Sigmoid colon (tissue), 7 donors: ENCODE measurements around the gene TMEM207. TPM values are rescaled to one million over a fixed set of nuclear protein-coding genes. Genes with fewer than 3 reads are reported as not detected.

Experiments used
- DNase-seq: peaks from one replicate; pipeline ENCODE4 v3.0.0-alpha.2; 2019
- H3K27ac ChIP-seq, 4 donors: fragments of 200-600 bp; sonication (generic); one replicate each; pipeline ENCODE4 v1.5.1; 2016 to 2019; ENCODE audit warnings: mild to moderate bottlenecking in 1 of 4
- H3K27me3 ChIP-seq, 3 donors: fragments of 200-600 bp; sonication (generic); one replicate each; pipeline ENCODE4 v1.5.1; 2019; ENCODE audit warnings: mild to moderate bottlenecking in 1 of 3
- H3K36me3 ChIP-seq, 4 donors: fragments of 200-600 bp; sonication (generic); one replicate each; pipeline ENCODE4 v1.5.1; 2016 to 2019
- H3K4me1 ChIP-seq, 4 donors: fragments of 200-600 bp; sonication (generic); one replicate each; pipeline ENCODE4 v1.5.1; 2017 to 2019
- H3K4me3 ChIP-seq, 4 donors: fragments of 200-600 bp; sonication (generic); one replicate each; pipeline ENCODE4 v1.5.1; 2017 to 2019; ENCODE audit warnings: mild to moderate bottlenecking in 2 of 4, moderate library complexity in 1 of 4
- H3K9me3 ChIP-seq, 4 donors: fragments of 200-600 bp in 3 of 4; sonication (generic) in 3 of 4; one replicate each; pipeline versions ENCODE4 v1.5.1 to v1.6.1; 2013 to 2019
- EP300 ChIP-seq, 4 donors: sonication (generic); formaldehyde crosslinking; IDR thresholded peaks; one replicate each; pipeline ENCODE4 v1.6.1; 2017; ENCODE audit warnings: antibody characterized with exemption in 4 of 4
- POLR2A ChIP-seq, 2 donors: fragments of 450-650 bp; IDR thresholded peaks; one replicate each; pipeline ENCODE4 v1.6.1; 2016; ENCODE audit warnings: antibody characterized with exemption in 2 of 2, mild to moderate bottlenecking in 2 of 2, moderate library complexity in 2 of 2
- POLR2AphosphoS5 ChIP-seq, 4 donors: sonication (generic); formaldehyde crosslinking; IDR thresholded peaks; one replicate each; pipeline ENCODE4 v1.6.1; 2017; ENCODE audit warnings: antibody characterized with exemption in 4 of 4
- intact Hi-C: fragments of 100-400 bp; cut with DNase I; formaldehyde crosslinking; loops from one replicate; pipeline ENCODE4 v1.15.1; 2023
- polyA plus RNA-seq, 3 donors: library from polyadenylated mRNA; stranded (reverse); fragments of 200-250 nt; gene quantifications; one replicate each; pipeline ENCODE4 v1.2.3, GENCODE V29; 2013
- total RNA-seq, 4 donors: library from RNA; depleted of rRNA; stranded (reverse); fragments of >200 nt; gene quantifications; one replicate each; pipeline ENCODE4 v1.1.0, GENCODE V29; 2016
- TF ChIP-seq, protein P1 (sequence below), 4 experiments: fragments of 450-650 bp in 3 of 4; fragments of 200-600 bp in 1 of 4; IDR thresholded peaks; one replicate each; pipeline ENCODE4 v1.5.1; 2016 to 2019; ENCODE audit warnings: antibody characterized with exemption in 4 of 4, mild to moderate bottlenecking in 3 of 4, moderate library complexity in 2 of 4
- donor health status: healthy with polysubstance abuse.
- donor health status: Bipolar disorder and iron deficiency.
- donor health status: healthy.

The TMEM207 gene
- total and polyA plus RNA-seq, 7 donors = not detected

DNA sequence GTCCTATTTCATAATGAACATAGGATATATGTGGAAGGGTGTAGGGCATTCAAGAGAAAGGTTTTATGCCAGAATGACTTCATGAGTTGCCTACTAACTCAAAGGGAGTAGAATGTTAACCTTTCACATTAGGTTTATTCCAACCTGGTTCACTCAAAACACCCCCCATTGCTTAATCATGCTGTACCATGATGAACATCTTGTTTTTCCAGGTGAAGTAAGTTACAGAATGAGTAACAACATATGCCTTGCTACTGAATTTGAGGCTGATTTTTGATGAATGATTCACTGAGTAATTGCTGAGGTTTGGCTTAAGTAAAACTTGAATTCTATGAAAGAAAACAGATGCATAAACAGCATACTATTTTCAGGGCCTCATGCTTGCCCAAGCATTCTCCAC lies 67.6 kb downstream of the TMEM207 start:
- intact Hi-C loops = no loop called here
- Histone ChIP-seq H3K9me3 (no peaks in the 10 kb centered on the region), H3K36me3 (no peaks in the 10 kb centered on the region), H3K4me3 (no peak overlapping the region), H3K27me3 (no peaks in the 10 kb centered on the region), H3K27ac (no peak overlapping the region), H3K4me1 (no peaks in the 10 kb centered on the region)
- no peak for DNase-seq
- TF ChIP-seq EP300 (IDR thresholded peaks at IDR 0.05) = no peak
- TF ChIP-seq POLR2AphosphoS5 (IDR thresholded peaks at IDR 0.05) = no peak
- no peak for TF ChIP-seq POLR2A (IDR thresholded peaks at IDR 0.05)
- TF ChIP-seq, protein P1, sequence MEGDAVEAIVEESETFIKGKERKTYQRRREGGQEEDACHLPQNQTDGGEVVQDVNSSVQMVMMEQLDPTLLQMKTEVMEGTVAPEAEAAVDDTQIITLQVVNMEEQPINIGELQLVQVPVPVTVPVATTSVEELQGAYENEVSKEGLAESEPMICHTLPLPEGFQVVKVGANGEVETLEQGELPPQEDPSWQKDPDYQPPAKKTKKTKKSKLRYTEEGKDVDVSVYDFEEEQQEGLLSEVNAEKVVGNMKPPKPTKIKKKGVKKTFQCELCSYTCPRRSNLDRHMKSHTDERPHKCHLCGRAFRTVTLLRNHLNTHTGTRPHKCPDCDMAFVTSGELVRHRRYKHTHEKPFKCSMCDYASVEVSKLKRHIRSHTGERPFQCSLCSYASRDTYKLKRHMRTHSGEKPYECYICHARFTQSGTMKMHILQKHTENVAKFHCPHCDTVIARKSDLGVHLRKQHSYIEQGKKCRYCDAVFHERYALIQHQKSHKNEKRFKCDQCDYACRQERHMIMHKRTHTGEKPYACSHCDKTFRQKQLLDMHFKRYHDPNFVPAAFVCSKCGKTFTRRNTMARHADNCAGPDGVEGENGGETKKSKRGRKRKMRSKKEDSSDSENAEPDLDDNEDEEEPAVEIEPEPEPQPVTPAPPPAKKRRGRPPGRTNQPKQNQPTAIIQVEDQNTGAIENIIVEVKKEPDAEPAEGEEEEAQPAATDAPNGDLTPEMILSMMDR (IDR thresholded peaks at IDR 0.05) = no peak

DNA sequence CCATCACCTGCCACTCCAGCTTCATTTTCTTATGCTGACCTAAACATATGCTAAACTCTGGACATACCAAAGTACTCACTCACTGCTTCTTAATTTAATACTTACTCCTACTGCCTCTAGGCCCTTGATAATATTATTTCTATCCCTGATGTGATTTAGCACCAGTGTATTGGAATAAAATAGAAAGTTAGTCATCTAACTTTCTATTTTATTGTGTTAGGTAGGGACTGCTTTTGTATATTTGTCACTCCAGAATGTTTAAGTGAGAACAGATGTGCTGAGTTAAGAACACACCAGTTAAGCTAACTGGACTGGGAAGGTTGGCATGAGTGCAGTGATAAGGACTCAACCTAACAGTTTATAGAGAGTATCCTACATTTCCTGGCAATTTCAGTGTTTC lies 68.3 kb downstream of the TMEM207 start:
- Histone ChIP-seq H3K27ac (no peak overlapping the region), H3K4me1 (no peaks in the 10 kb centered on the region), H3K36me3 (no peaks in the 10 kb centered on the region), H3K27me3 (no peaks in the 10 kb centered on the region), H3K4me3 (no peak overlapping the region), H3K9me3 (no peaks in the 10 kb centered on the region)
- TF ChIP-seq, protein P1 (IDR thresholded peaks at IDR 0.05) = no peak
- TF ChIP-seq EP300 (IDR thresholded peaks at IDR 0.05) (no peak), POLR2A (IDR thresholded peaks at IDR 0.05) (no peak), POLR2AphosphoS5 (IDR thresholded peaks at IDR 0.05) (no peak)
- DNase-seq = no peak
- intact Hi-C loops = no loop called here

DNA sequence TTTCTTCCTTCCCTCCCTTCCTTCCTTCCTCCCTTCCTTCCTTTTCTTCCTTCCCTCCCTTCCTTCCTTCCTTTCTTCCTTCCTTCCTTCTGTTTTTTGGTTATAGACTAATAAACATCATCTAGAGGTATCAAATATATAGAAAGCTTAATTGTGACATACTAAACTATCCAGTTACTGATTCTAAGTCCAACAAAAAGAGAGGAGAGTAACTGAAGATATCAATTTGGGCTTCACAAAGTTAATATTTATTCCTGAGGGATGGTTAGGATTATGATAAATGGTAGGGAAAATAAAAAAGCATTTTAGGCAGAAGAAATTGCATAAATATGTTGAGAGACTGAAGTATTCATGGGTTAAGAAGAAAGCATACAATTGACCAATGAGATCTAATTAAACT lies 69.5 kb downstream of the TMEM207 start:
- H3K4me1 ChIP-seq = no peaks in the 10 kb centered on the region
- H3K27ac ChIP-seq = no peak overlapping the region
- no peak overlapping the region for H3K4me3 ChIP-seq
- H3K9me3 ChIP-seq = no peaks in the 10 kb centered on the region
- DNase-seq = no peak
- no peaks in the 10 kb centered on the region for H3K36me3 ChIP-seq
- no peaks in the 10 kb centered on the region for H3K27me3 ChIP-seq
- intact Hi-C loops = no loop called here
- TF ChIP-seq POLR2A (IDR thresholded peaks at IDR 0.05) (no peak), EP300 (IDR thresholded peaks at IDR 0.05) (no peak), POLR2AphosphoS5 (IDR thresholded peaks at IDR 0.05) (no peak)
- TF ChIP-seq, protein P1 (IDR thresholded peaks at IDR 0.05) = no peak

Other genes starting within 250 kb of the TMEM207 start
- gene CLDN1, start 127.5 kb downstream of the TMEM207 start, total RNA-seq = under 1 TPM; 0.27 to 0.49 (median 0.32) TPM
- gene CLDN1, start 127.5 kb downstream of the TMEM207 start, polyA plus RNA-seq = 1 to 10 TPM in 1 of 3 donors, under 1 TPM in 2; 0.46 to 3.8 (median 0.60) TPM
- not detected for gene CLDN16, start 61.7 kb downstream of the TMEM207 start, total RNA-seq
- under 1 TPM in 1 of 3 donors, not detected in 2; 0.01 TPM for gene CLDN16, start 61.7 kb downstream of the TMEM207 start, polyA plus RNA-seq
- 10 to 100 TPM in 1 of 4 donors, 1 to 10 TPM in 3; 2.9 to 13.0 (median 4.1) TPM for gene IL1RAP, start 64.2 kb upstream of the TMEM207 start, total RNA-seq
- 1 to 10 TPM; 1.2 to 1.5 (median 1.4) TPM for gene IL1RAP, start 64.2 kb upstream of the TMEM207 start, polyA plus RNA-seq